HL-60 (cell line): ENCODE data around the gene CYGB.

ENCODE experiments used
- DNase-seq, 2 experiments: peaks; one replicate each; pipeline ENCODE4 v3.0.0-alpha.2; 2010 to 2020; ENCODE audit warnings: low read depth in 1 of 2, low spot score in 1 of 2
- H3K27ac ChIP-seq: fragments of 250-450 bp; sonication (Bioruptor Pico); replicated peaks from 2 replicates; pipeline ENCODE4 v1.5.1; 2020; ENCODE audit warnings: mild to moderate bottlenecking, moderate library complexity
- H3K27me3 ChIP-seq: fragments of 250-450 bp; sonication (Bioruptor Pico); 2 replicates; pipeline ENCODE4 v1.5.1; 2021; ENCODE audit warnings: mild to moderate bottlenecking, moderate library complexity; ENCODE audit not compliant: insufficient read depth, poor library complexity, severe bottlenecking
- H3K4me3 ChIP-seq: replicated peaks from 2 replicates; pipeline ENCODE4 v1.5.1; 2011; ENCODE audit warnings: mild to moderate bottlenecking, control low read depth, low read length; ENCODE audit not compliant: insufficient read depth
- GABPA ChIP-seq: IDR thresholded peaks from 2 replicates; pipeline ENCODE4 v1.6.1; 2012; ENCODE audit warnings: low read depth
- POLR2AphosphoS5 ChIP-seq: IDR thresholded peaks from 2 replicates; pipeline ENCODE4 v1.6.1; 2012; ENCODE audit warnings: low read depth
- REST ChIP-seq: IDR thresholded peaks from 2 replicates; pipeline ENCODE4 v1.6.1; 2012; ENCODE audit warnings: low read depth; ENCODE audit not compliant: insufficient replicate concordance
- SPI1 ChIP-seq: IDR thresholded peaks from 2 replicates; pipeline ENCODE4 v1.6.1; 2012; ENCODE audit warnings: low read depth, mild to moderate bottlenecking, borderline replicate concordance
- TF ChIP-seq, protein P1 (sequence below): IDR thresholded peaks from one replicate; pipeline ENCODE4 v1.5.1; 2011; ENCODE audit warnings: low read length, control low read depth, inconsistent platforms; ENCODE audit not compliant: insufficient read depth

The CYGB gene

DNA sequence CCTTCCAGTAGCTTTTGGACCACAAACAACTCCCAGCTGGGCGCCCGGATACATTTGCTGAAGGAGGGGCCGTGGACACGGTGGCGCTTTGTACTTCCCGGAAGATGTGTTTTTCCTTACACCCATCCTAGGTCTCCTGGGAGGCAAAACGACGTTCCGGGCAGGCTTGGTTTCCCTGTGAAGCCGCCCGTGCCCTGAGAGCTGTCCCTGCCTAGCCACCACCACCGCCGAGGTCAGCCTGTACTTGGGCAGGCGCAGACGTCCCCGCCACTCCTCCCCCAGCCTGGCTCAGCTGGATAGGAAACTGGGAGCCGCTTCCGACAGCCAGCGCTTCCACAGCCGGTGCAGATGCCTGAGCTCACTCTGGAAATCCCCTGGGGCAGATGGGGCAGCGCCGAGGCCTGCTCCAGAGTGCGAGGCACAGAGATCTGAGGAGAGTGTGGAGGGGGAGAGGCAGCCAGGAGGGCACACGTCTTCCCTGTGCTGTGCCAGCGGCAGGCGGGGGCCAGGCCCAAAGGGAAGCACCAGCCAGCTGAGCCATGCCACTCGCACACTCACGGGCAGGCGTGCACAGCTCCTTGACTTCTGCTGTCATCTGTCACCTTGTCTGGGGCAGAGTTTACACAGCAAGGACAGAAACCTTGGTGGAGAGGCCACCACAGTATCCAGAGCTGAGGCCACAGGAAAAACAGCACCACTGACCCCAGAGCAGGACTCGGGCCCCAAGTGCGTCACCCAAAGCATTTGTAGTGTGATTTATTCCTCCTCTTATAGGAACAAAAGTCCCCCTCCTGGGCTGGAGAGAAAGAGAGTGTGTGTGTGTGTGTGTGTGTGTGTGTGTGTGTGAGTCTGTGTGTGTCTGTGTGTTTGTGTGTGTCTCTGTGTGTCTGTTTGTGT lies 39.3 kb downstream of the CYGB start:
- no peak for DNase-seq
- Histone ChIP-seq H3K4me3 (no peak overlapping the region), H3K27me3 (no peaks in the 10 kb centered on the region), H3K27ac (no peak overlapping the region)
- TF ChIP-seq GABPA (no peak), REST (no peak), POLR2AphosphoS5 (no peak), SPI1 (no peak)
- TF ChIP-seq, protein P1, sequence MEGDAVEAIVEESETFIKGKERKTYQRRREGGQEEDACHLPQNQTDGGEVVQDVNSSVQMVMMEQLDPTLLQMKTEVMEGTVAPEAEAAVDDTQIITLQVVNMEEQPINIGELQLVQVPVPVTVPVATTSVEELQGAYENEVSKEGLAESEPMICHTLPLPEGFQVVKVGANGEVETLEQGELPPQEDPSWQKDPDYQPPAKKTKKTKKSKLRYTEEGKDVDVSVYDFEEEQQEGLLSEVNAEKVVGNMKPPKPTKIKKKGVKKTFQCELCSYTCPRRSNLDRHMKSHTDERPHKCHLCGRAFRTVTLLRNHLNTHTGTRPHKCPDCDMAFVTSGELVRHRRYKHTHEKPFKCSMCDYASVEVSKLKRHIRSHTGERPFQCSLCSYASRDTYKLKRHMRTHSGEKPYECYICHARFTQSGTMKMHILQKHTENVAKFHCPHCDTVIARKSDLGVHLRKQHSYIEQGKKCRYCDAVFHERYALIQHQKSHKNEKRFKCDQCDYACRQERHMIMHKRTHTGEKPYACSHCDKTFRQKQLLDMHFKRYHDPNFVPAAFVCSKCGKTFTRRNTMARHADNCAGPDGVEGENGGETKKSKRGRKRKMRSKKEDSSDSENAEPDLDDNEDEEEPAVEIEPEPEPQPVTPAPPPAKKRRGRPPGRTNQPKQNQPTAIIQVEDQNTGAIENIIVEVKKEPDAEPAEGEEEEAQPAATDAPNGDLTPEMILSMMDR = no peak

DNA sequence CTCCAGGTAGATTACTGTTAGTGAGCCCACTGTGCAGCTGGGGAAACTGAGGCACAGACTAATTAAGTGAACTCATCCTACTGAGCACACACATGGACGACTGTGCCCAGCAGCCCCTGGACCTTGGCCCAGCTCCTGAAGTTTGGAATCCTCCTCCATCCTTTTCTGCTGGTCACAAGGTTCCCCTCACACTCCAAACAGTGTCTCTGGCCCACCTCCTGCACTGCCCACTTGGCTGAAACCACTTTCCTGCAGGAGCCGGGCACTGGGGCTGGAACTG lies 39.9 kb downstream of the CYGB start:
- Histone ChIP-seq H3K27ac (no peak overlapping the region), H3K27me3 (no peaks in the 10 kb centered on the region), H3K4me3 (no peak overlapping the region)
- no peak for TF ChIP-seq SPI1
- no peak for TF ChIP-seq GABPA
- TF ChIP-seq, protein P1 = no peak
- no peak for TF ChIP-seq REST
- TF ChIP-seq POLR2AphosphoS5 = no peak
- DNase-seq = no peak

GRCh38 chr17:76496464-76496863 lies 41.0 kb downstream of the CYGB start:
- no peaks in the 10 kb centered on the region for H3K27me3 ChIP-seq
- TF ChIP-seq, protein P1 = no peak
- TF ChIP-seq POLR2AphosphoS5 (no peak), SPI1 (no peak), GABPA (no peak), REST (no peak)

More at GRCh38 chr17:76496464-76496863, 41.0 kb downstream of the CYGB start:
- DNase-seq = no peak
- no peak overlapping the region for H3K27ac ChIP-seq
- H3K4me3 ChIP-seq = no peak overlapping the region
